ENCODE results near the gene PPP1R36.
A peak's percentile ranks its signal among the peaks of the same experiment; 100 is the strongest.
"Not testable (repeated sequence)": the region's sequence is repeated elsewhere in the genome, so short reads cannot be mapped to it uniquely, and the experiment has no call there.

PPP1R36 gene

GRCh38 chr14:64569138-64569631 lies 19.4 kb downstream of the PPP1R36 start:
- DNase-seq (ENCODE audit: low spot score), result peak; percentile 80

GRCh38 chr14:64569646-64570045 lies 19.9 kb downstream of the PPP1R36 start:
- DNase-seq (ENCODE audit: low spot score), result not testable (repeated sequence)

- no peak for DNase-seq (ENCODE audit: low spot score)
Measured at GRCh38 chr14:64572386-64573104, 22.8 kb downstream of the PPP1R36 start.

- no peak for DNase-seq (ENCODE audit: low spot score)
Measured at GRCh38 chr14:64573109-64573508, 23.3 kb downstream of the PPP1R36 start.

- no peak for DNase-seq (ENCODE audit: low spot score)
Measured at GRCh38 chr14:64574371-64575107, 24.8 kb downstream of the PPP1R36 start.

- DNase-seq (ENCODE audit: low spot score), result no peak
Measured at GRCh38 chr14:64577211-64577610, 27.4 kb downstream of the PPP1R36 start.

GRCh38 chr14:64580467-64580866 lies 30.7 kb downstream of the PPP1R36 start:
- no peak for DNase-seq (ENCODE audit: low spot score)

GRCh38 chr14:64581363-64581762 lies 31.6 kb downstream of the PPP1R36 start:
- no peak for DNase-seq (ENCODE audit: low spot score)

- no peak for DNase-seq (ENCODE audit: low spot score)
Measured at GRCh38 chr14:64581817-64582216, 32.1 kb downstream of the PPP1R36 start.

GRCh38 chr14:64584190-64584589 lies 34.4 kb downstream of the PPP1R36 start:
- DNase-seq (ENCODE audit: low spot score), result no peak

GRCh38 chr14:64591809-64592208 lies 42.0 kb downstream of the PPP1R36 start:
- no peak for DNase-seq (ENCODE audit: low spot score)

- DNase-seq (ENCODE audit: low spot score), result no peak
Measured at GRCh38 chr14:64594438-64594837, 44.7 kb downstream of the PPP1R36 start.

- no peak for DNase-seq (ENCODE audit: low spot score)
Measured at GRCh38 chr14:64598404-64598803, 48.6 kb downstream of the PPP1R36 start.

GRCh38 chr14:64601571-64601970 lies 51.8 kb downstream of the PPP1R36 start:
- no peak for DNase-seq (ENCODE audit: low spot score)

GRCh38 chr14:64602826-64603225 lies 53.1 kb downstream of the PPP1R36 start:
- DNase-seq (ENCODE audit: low spot score), result no peak

GRCh38 chr14:64604001-64604400 lies 54.2 kb downstream of the PPP1R36 start:
- no peak for DNase-seq (ENCODE audit: low spot score)

- DNase-seq (ENCODE audit: low spot score), result no peak
Measured at GRCh38 chr14:64604881-64605280, 55.1 kb downstream of the PPP1R36 start.

- DNase-seq (ENCODE audit: low spot score), result no peak
Measured at GRCh38 chr14:64605926-64606685, 56.3 kb downstream of the PPP1R36 start.

- DNase-seq (ENCODE audit: low spot score), result no peak
Measured at GRCh38 chr14:64610049-64610746, 60.4 kb downstream of the PPP1R36 start.

- peak; percentile 24 for DNase-seq (ENCODE audit: low spot score)
Measured at GRCh38 chr14:64611358-64612020, 61.7 kb downstream of the PPP1R36 start.

GRCh38 chr14:64612021-64612380 lies 62.2 kb downstream of the PPP1R36 start:
- peak; percentile 72 for DNase-seq (ENCODE audit: low spot score)
